Renal cortical epithelial cell (primary cell): Measurements from ENCODE around the gene NLRP14. TPM values are rescaled to one million over a fixed set of nuclear protein-coding genes. Genes with fewer than 3 reads are reported as not detected.
A peak's percentile ranks its signal among the peaks of the same experiment; 100 is the strongest.

Experiments
- DNase-seq: peaks from one replicate; pipeline ENCODE4 v3.0.0-alpha.2; 2011; ENCODE audit warnings: low read depth
- total RNA-seq: library from RNA; depleted of rRNA; stranded (reverse); fragments of >200 nt; gene quantifications from 2 replicates; pipeline ENCODE4 v1.2.3, GENCODE V29; 2014

Gene NLRP14
- total RNA-seq, 1 donor from 2014 or later, result 0.10 TPM

GRCh38 chr11:7050191-7050590, 29.9 kb downstream of the NLRP14 start:
- DNase-seq, result no peak

DNA sequence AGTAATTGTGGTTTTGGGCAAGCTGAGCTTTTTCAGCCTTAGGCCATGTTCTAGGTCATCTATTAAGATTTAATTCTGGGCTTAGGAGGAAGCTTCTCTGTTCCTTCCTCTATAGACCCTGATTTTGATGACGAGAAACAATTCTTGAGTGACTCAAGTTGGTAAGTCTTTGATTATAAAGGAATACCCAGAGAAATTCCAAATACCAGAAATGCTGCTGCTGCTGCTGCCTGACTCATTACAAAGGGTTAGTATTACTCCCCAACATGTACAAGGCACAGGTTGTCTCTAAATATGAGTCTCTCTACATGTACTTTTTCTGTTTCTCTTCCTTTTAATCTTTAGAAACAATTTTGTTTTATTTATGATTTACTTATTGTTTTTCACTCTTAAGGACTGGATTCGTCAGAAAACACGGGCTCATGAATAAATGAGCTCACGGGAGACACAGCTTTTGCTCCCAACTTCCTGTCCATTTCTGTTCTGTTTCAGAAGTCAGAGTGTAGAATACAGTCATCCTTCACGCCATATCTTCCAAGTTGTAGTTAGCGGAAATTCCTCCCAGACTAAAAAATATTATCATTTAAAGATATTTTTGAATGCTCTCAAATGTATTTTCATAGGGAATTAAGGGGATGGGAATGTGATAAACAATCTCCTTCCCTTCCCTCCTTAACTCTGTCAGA, 36.7 kb downstream of the NLRP14 start:
- DNase-seq, result peak; percentile 84

- no peak for DNase-seq
These were observed 37.4 kb downstream of the NLRP14 start for GRCh38 chr11:7057641-7058040.

- DNase-seq, result peak; percentile 93
These were observed 40.6 kb downstream of the NLRP14 start for GRCh38 chr11:7060868-7061267.

GRCh38 chr11:7062534-7062933, 42.3 kb downstream of the NLRP14 start:
- no peak for DNase-seq

GRCh38 chr11:7072401-7073028, 52.2 kb downstream of the NLRP14 start:
- DNase-seq, result no peak

DNA sequence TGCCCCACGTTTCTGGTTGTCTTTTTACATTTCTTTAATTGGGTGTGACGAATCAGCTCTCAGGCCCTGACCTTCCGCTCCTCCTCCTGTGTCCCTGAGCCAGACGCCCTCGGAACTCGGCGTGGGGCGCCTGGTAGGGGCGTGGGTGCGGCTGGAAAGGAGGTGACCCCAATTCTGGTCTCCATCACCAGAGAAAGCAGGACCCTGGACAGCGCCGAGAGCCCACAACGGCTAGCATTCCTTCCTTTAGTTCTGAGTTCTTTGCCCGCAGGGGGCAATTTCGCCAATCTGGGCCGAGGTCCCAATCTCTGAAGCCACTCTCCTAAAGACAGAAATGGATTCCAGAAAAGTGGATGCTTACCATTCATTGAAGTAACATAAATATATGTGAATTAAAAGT, 56.8 kb downstream of the NLRP14 start:
- no peak for DNase-seq

GRCh38 chr11:7079545-7080135, 59.4 kb downstream of the NLRP14 start:
- DNase-seq, result no peak

DNA sequence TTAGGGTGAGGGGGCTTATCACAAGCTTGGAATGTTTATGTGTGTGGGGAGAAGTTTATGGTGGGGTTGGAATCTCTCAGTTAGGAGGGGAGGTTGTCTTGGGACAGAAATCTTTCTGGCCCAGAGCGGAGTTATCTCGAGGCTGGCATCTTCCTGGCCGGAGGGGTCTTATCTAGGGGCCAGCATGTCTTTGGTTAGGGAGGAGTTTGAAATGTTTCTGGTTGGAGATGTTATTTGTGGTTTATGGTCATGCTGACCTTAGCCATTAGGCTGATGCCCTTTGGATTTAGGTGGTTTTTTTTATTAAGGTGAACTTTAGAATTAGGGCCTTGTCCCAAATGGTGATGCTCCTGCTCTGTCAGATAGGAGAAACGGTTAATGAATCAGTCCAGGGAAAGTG, 60.6 kb downstream of the NLRP14 start:
- DNase-seq, result no peak

- no peak for DNase-seq
These were observed 61.2 kb downstream of the NLRP14 start for GRCh38 chr11:7081441-7081840.

DNA sequence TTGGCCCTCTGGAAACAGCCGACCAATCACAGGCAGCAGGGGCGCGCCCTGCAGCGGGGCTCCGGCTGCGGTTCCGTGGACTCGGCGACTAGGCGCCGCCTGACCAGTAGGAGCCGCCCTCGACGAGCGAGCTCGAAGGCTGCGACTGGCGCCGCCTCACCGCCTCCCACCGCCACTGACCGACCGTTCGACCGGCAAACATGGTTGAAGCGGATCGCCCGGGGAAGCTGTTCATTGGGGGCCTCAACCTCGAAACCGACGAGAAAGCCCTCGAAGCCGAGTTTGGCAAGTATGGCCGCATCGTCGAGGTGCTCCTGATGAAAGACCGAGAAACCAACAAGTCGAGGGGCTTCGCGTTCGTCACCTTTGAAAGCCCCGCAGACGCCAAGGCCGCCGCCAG, 68.6 kb downstream of the NLRP14 start, which contains the start of gene RBMXL2:
RBMXL2 (plus strand) TSS at position 78 of the 400 bp plus-strand sequence; CDS start at position 201, 123 bp downstream.
- no peak for DNase-seq

DNA sequence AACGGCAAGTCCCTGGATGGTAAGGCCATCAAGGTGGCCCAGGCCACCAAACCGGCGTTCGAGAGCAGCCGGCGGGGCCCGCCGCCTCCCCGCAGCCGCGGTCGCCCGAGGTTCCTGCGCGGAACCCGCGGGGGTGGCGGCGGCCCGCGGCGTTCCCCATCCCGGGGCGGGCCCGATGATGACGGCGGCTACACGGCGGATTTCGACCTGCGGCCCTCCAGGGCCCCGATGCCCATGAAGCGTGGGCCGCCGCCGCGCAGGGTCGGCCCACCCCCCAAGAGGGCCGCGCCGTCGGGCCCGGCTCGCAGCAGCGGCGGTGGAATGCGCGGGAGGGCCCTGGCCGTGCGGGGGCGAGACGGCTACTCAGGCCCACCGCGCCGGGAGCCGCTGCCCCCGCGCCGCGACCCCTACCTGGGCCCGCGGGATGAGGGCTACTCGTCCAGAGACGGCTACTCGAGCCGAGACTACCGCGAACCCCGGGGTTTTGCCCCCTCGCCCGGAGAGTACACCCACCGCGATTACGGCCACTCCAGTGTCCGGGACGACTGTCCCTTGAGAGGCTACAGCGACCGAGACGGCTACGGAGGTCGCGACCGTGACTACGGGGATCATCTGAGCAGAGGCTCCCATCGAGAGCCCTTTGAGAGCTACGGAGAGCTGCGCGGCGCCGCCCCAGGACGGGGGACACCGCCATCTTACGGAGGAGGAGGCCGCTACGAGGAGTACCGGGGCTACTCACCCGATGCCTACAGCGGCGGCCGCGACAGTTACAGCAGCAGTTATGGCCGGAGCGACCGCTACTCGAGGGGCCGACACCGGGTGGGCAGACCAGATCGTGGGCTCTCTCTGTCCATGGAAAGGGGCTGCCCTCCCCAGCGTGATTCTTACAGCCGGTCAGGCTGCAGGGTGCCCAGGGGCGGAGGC, 69.3 kb downstream of the NLRP14 start:
- DNase-seq, result no peak

DNA sequence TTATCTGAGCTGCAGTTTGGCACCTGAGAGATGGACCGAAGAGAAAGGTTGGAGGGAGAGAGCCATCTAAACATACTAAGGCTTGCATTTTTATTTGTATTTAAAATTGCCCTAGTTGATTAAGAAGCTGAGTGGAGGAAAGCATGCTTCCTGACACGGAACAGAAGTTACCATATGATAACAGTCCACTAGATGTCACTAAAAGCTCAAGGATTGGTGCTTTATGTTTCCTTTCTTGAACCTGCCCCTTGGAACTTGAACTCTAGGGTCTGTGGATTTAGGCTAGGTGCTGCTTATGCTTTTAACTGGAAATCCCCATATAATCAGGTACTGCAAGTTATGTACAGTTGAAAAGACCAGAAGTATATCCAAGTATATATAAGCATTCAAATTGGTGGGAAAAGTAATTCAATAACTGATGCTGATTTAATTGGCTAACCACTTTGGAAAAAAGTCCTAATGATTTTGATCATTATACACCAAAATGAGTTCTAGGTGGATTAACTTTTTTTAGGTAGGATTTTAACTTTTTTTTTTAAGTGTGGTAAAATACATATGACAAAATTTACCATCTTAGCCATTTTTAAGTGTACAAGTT, 78.1 kb downstream of the NLRP14 start:
- peak; percentile 54 for DNase-seq

GRCh38 chr11:7115780-7116179, 95.5 kb downstream of the NLRP14 start:
- DNase-seq, result no peak

- no peak for DNase-seq
These were observed 96.1 kb downstream of the NLRP14 start for GRCh38 chr11:7116370-7116769.

Other genes starting within 250 kb of the NLRP14 start
- gene OR2AG2, start 248.5 kb upstream of the NLRP14 start, total RNA-seq, result 0.25 and 0.35 TPM in 2 replicates
- not detected in 2 replicates for gene OR2AG1, start 237.5 kb upstream of the NLRP14 start, total RNA-seq
- gene OR6A2, start 220.8 kb upstream of the NLRP14 start, total RNA-seq, result 0.50 TPM in 1 of 2 replicates, not detected in the other
- gene OR10A5, start 174.8 kb upstream of the NLRP14 start, total RNA-seq, result not detected in 2 replicates
- not detected in 2 replicates for gene OR10A2, start 157.4 kb upstream of the NLRP14 start, total RNA-seq
- gene OR10A4, start 143.9 kb upstream of the NLRP14 start, total RNA-seq, result not detected in 2 replicates
- 0.40 TPM in 1 of 2 replicates, not detected in the other for gene OR2D2, start 128.0 kb upstream of the NLRP14 start, total RNA-seq
- gene OR2D3, start 99.5 kb upstream of the NLRP14 start, total RNA-seq, result not detected in 2 replicates
- gene ZNF215, start 94.1 kb upstream of the NLRP14 start, total RNA-seq, result 5.4 TPM in 2 replicates
- gene ZNF214, start 133 bp upstream of the NLRP14 start, total RNA-seq, result 3.8 and 8.4 TPM in 2 replicates
- gene RBMXL2, start 68.5 kb downstream of the NLRP14 start, total RNA-seq, result not detected in 2 replicates
- not detected in 2 replicates for gene SYT9, start 231.4 kb downstream of the NLRP14 start, total RNA-seq